Measurements from ENCODE around the gene RTF1. TPM values are rescaled to one million over a fixed set of nuclear protein-coding genes. Genes with fewer than 3 reads are reported as not detected.
"Not testable (repeated sequence)": the region's sequence is repeated elsewhere in the genome, so short reads cannot be mapped to it uniquely, and the experiment has no call there.

RTF1 gene
- total and polyA plus RNA-seq, 8 donors, result 8.8 to 47.9 (median 41.9) TPM

GRCh38 chr15:41465822-41466421 lies 49.0 kb downstream of the RTF1 start:
- H3K36me3 ChIP-seq, result peaks cover 24 to 100% (median 92%) of the 10 kb centered on the region in 4 donors
- no peak overlapping the region for H3K4me3 ChIP-seq
- intact Hi-C loops (cut with DNase I; ENCODE audit: low total_unique reads), result no loop called here
- H3K27me3 ChIP-seq, result no peaks in the 10 kb centered on the region
- H3K4me1 ChIP-seq, result no peaks in the 10 kb centered on the region
- peak in 1 of 2 donors; percentile 79 for DNase-seq
- TF ChIP-seq EP300 (IDR thresholded peaks at IDR 0.05), result no peak
- peak in 1 of 3 donors; percentile 16 for TF ChIP-seq POLR2AphosphoS5 (IDR thresholded peaks at IDR 0.05)
- peak in 5 of 7 experiments; percentile 60 to 93 (median 82) for TF ChIP-seq CTCF (IDR thresholded peaks at IDR 0.05)
- TF ChIP-seq POLR2A (IDR thresholded peaks at IDR 0.05), result no peak
- 71 to 78% (median 73%) methylated on average over 8 of the region's 8 CpGs for WGBS, 5 donors
- H3K27ac ChIP-seq, result no peak overlapping the region
- no peaks in the 10 kb centered on the region for H3K9me3 ChIP-seq

GRCh38 chr15:41466711-41467110 lies 49.8 kb downstream of the RTF1 start:
- no peaks in the 10 kb centered on the region for H3K9me3 ChIP-seq
- intact Hi-C loops (cut with DNase I; ENCODE audit: low total_unique reads), result no loop called here
- no peaks in the 10 kb centered on the region for H3K27me3 ChIP-seq
- TF ChIP-seq CTCF (IDR thresholded peaks at IDR 0.05) (no peak), POLR2AphosphoS5 (IDR thresholded peaks at IDR 0.05) (no peak), EP300 (IDR thresholded peaks at IDR 0.05) (no peak), POLR2A (IDR thresholded peaks at IDR 0.05) (no peak)
- peaks cover 32 to 100% (median 94%) of the 10 kb centered on the region in 4 donors for H3K36me3 ChIP-seq
- no peaks in the 10 kb centered on the region for H3K4me1 ChIP-seq
- no peak for DNase-seq
- no peak overlapping the region for H3K27ac ChIP-seq
- H3K4me3 ChIP-seq, result no peak overlapping the region
- WGBS, 5 donors, result 67 to 82% (median 78%) methylated on average over 3 of the region's 3 CpGs

- intact Hi-C loops (cut with DNase I; ENCODE audit: low total_unique reads); H3K4me1 ChIP-seq; H3K4me3 ChIP-seq; H3K27ac ChIP-seq; H3K9me3 ChIP-seq; H3K27me3 ChIP-seq; DNase-seq: not testable (repeated sequence)
- 92 to 100% (median 98%) methylated on average over 6 of the region's 6 CpGs for WGBS, 5 donors
- peaks cover 52 to 100% (median 98%) of the 10 kb centered on the region in 4 donors for H3K36me3 ChIP-seq
These were observed 52.7 kb downstream of the RTF1 start for GRCh38 chr15:41469644-41470043.

- intact Hi-C loops (cut with DNase I; ENCODE audit: low total_unique reads), result no loop called here
- WGBS, 5 donors, result 84 to 93% (median 91%) methylated on average over 11 of the region's 11 CpGs
- H3K36me3 ChIP-seq, result peaks cover 76 to 100% (median 100%) of the 10 kb centered on the region in 4 donors
- TF ChIP-seq POLR2AphosphoS5 (IDR thresholded peaks at IDR 0.05) (no peak), POLR2A (IDR thresholded peaks at IDR 0.05) (no peak), CTCF (IDR thresholded peaks at IDR 0.05) (no peak), EP300 (IDR thresholded peaks at IDR 0.05) (no peak)
- H3K4me1 ChIP-seq, result peaks cover 0 to 11% (median 3%) of the 10 kb centered on the region in 4 donors
- no peak for DNase-seq
- no peak overlapping the region for H3K4me3 ChIP-seq
- H3K27me3 ChIP-seq, result no peaks in the 10 kb centered on the region
- no peaks in the 10 kb centered on the region for H3K9me3 ChIP-seq
- H3K27ac ChIP-seq, result peak overlapping the region in 1 of 5 donors; percentile 57
These were observed 56.5 kb downstream of the RTF1 start for GRCh38 chr15:41473418-41473817.

- Histone ChIP-seq H3K36me3 (peaks cover 81 to 100% (median 100%) of the 10 kb centered on the region in 4 donors), H3K27ac (peak overlapping the region; percentile 54 to 78 (median 68)), H3K4me1 (peaks cover 0 to 11% (median 3%) of the 10 kb centered on the region in 4 donors), H3K9me3 (no peaks in the 10 kb centered on the region), H3K4me3 (no peak overlapping the region), H3K27me3 (no peaks in the 10 kb centered on the region)
- DNase-seq, result peak; percentile 42 to 47
- intact Hi-C loops (cut with DNase I; ENCODE audit: low total_unique reads), result no loop called here
- TF ChIP-seq EP300 (IDR thresholded peaks at IDR 0.05), result no peak
- no peak for TF ChIP-seq POLR2A (IDR thresholded peaks at IDR 0.05)
- TF ChIP-seq CTCF (IDR thresholded peaks at IDR 0.05), result peak in 1 of 7 experiments; percentile 6
- peak in 1 of 3 donors; percentile 32 for TF ChIP-seq POLR2AphosphoS5 (IDR thresholded peaks at IDR 0.05)
- WGBS, 5 donors, result 39 to 89% (median 52%) methylated on average over 8 of the region's 8 CpGs
These were observed 57.5 kb downstream of the RTF1 start for GRCh38 chr15:41474436-41474835.
